Measurements from ENCODE around the gene NEUROG2. TPM values are rescaled to one million over a fixed set of nuclear protein-coding genes. Genes with fewer than 3 reads are reported as not detected.
"Not testable (repeated sequence)": the region's sequence is repeated elsewhere in the genome, so short reads cannot be mapped to it uniquely, and the experiment has no call there.

The NEUROG2 gene
- total and polyA plus RNA-seq, 4 donors, result not detected

GRCh38 chr4:112557676-112558411, 41.9 kb upstream of the NEUROG2 start:
- Histone ChIP-seq H3K36me3 (ENCODE audit: control insufficient read depth in 4 of 4, insufficient read depth in 4 of 4, low read length in 4 of 4) (no peaks in the 10 kb centered on the region), H3K9me3 (ENCODE audit: control insufficient read depth in 4 of 4, insufficient read depth in 3 of 4, low read length in 3 of 4) (no peaks in the 10 kb centered on the region), H3K9ac (ENCODE audit: insufficient read depth in 1 of 2, low read length in 2 of 2) (no peak overlapping the region), H3K4me1 (ENCODE audit: control insufficient read depth in 5 of 5, insufficient read depth in 5 of 5, low read length in 5 of 5) (no peaks in the 10 kb centered on the region), H3K4me3 (no peak overlapping the region), H3K27ac (ENCODE audit: low read depth in 1 of 2, low read length in 1 of 2) (no peak overlapping the region), H3K27me3 (ENCODE audit: control insufficient read depth in 3 of 3, insufficient read depth in 3 of 3, low read length in 2 of 3) (no peaks in the 10 kb centered on the region)
- ATAC-seq (ENCODE audit: insufficient read depth, low FRiP score) (no peak), DNase-seq (no peak)
- 79 to 95% methylated on average over 2 of the region's 2 CpGs for WGBS, 2 donors
- TF ChIP-seq CTCF (IDR thresholded peaks at IDR 0.05; ENCODE audit: control extremely low read depth, extremely low read depth), result no peak

GRCh38 chr4:112554271-112554670, 38.3 kb upstream of the NEUROG2 start:
- not testable (repeated sequence) for H3K9ac ChIP-seq (ENCODE audit: insufficient read depth in 1 of 2, low read length in 2 of 2); H3K27me3 ChIP-seq (ENCODE audit: control insufficient read depth in 3 of 3, insufficient read depth in 3 of 3, low read length in 2 of 3); H3K4me1 ChIP-seq (ENCODE audit: control insufficient read depth in 5 of 5, insufficient read depth in 5 of 5, low read length in 5 of 5); H3K4me3 ChIP-seq; H3K9me3 ChIP-seq (ENCODE audit: control insufficient read depth in 4 of 4, insufficient read depth in 3 of 4, low read length in 3 of 4); DNase-seq; ATAC-seq (ENCODE audit: insufficient read depth, low FRiP score); H3K27ac ChIP-seq (ENCODE audit: low read depth in 1 of 2, low read length in 1 of 2); H3K36me3 ChIP-seq (ENCODE audit: control insufficient read depth in 4 of 4, insufficient read depth in 4 of 4, low read length in 4 of 4)
- 92 to 100% methylated on average over 2 of the region's 3 CpGs for WGBS, 2 donors

- Histone ChIP-seq H3K4me3 (no peak overlapping the region), H3K4me1 (ENCODE audit: control insufficient read depth in 5 of 5, insufficient read depth in 5 of 5, low read length in 5 of 5) (no peaks in the 10 kb centered on the region), H3K36me3 (ENCODE audit: control insufficient read depth in 4 of 4, insufficient read depth in 4 of 4, low read length in 4 of 4) (no peaks in the 10 kb centered on the region), H3K9me3 (ENCODE audit: control insufficient read depth in 4 of 4, insufficient read depth in 3 of 4, low read length in 3 of 4) (no peaks in the 10 kb centered on the region), H3K27me3 (ENCODE audit: control insufficient read depth in 3 of 3, insufficient read depth in 3 of 3, low read length in 2 of 3) (no peaks in the 10 kb centered on the region), H3K9ac (ENCODE audit: insufficient read depth in 1 of 2, low read length in 2 of 2) (no peak overlapping the region), H3K27ac (ENCODE audit: low read depth in 1 of 2, low read length in 1 of 2) (no peak overlapping the region)
- no peak for ATAC-seq (ENCODE audit: insufficient read depth, low FRiP score)
- TF ChIP-seq CTCF (IDR thresholded peaks at IDR 0.05; ENCODE audit: control extremely low read depth, extremely low read depth), result no peak
- DNase-seq, result no peak
- 39 to 88% methylated on average over 2 of the region's 2 CpGs for WGBS, 2 donors
These were observed 36.7 kb upstream of the NEUROG2 start for GRCh38 chr4:112552668-112553067.

- 94 to 98% methylated on average over 2 of the region's 2 CpGs for WGBS, 2 donors
- no peak for ATAC-seq (ENCODE audit: insufficient read depth, low FRiP score)
- Histone ChIP-seq H3K27ac (ENCODE audit: low read depth in 1 of 2, low read length in 1 of 2) (no peak overlapping the region), H3K9me3 (ENCODE audit: control insufficient read depth in 4 of 4, insufficient read depth in 3 of 4, low read length in 3 of 4) (no peaks in the 10 kb centered on the region), H3K4me3 (no peak overlapping the region), H3K36me3 (ENCODE audit: control insufficient read depth in 4 of 4, insufficient read depth in 4 of 4, low read length in 4 of 4) (no peaks in the 10 kb centered on the region), H3K9ac (ENCODE audit: insufficient read depth in 1 of 2, low read length in 2 of 2) (no peak overlapping the region), H3K27me3 (ENCODE audit: control insufficient read depth in 3 of 3, insufficient read depth in 3 of 3, low read length in 2 of 3) (no peaks in the 10 kb centered on the region), H3K4me1 (ENCODE audit: control insufficient read depth in 5 of 5, insufficient read depth in 5 of 5, low read length in 5 of 5) (no peaks in the 10 kb centered on the region)
- no peak for TF ChIP-seq CTCF (IDR thresholded peaks at IDR 0.05; ENCODE audit: control extremely low read depth, extremely low read depth)
- DNase-seq, result no peak
These were observed 34.7 kb upstream of the NEUROG2 start for GRCh38 chr4:112550728-112551127.

All from lung (tissue), 12 donors.